ENCODE results near the gene FAM240A. TPM values are rescaled to one million over a fixed set of nuclear protein-coding genes. Genes with fewer than 3 reads are reported as not detected.

The FAM240A gene
- total and polyA plus RNA-seq, 2 donors (not counting 3 experiments of a cell fraction or from before 2014, with no cell fraction given) = not detected

- no peak for FAIRE-seq
- DNase-seq (ENCODE audit: low read depth, low spot score) = no peak
These were observed 42.9 kb downstream of the FAM240A start for GRCh38 chr3:46655271-46655670.

More at GRCh38 chr3:46655271-46655670, 42.9 kb downstream of the FAM240A start:
- no peak overlapping the region for H2AFZ ChIP-seq (ENCODE audit: low read depth, low read length)
- CTCF ChIA-PET = no interaction called here
- TF ChIP-seq POLR2A (IDR thresholded peaks at IDR 0.05; ENCODE audit: low read depth, low read length) (no peak), FOS (IDR thresholded peaks at IDR 0.05; ENCODE audit: borderline replicate concordance, insufficient read depth, low read length) (no peak), GATA2 (IDR thresholded peaks at IDR 0.05; ENCODE audit: insufficient read depth, insufficient read length, low read depth, low read length) (no peak), JUN (IDR thresholded peaks at IDR 0.05; ENCODE audit: borderline replicate concordance, insufficient read depth, insufficient read length, low read depth) (no peak), POLR2AphosphoS5 (IDR thresholded peaks at IDR 0.05; ENCODE audit: insufficient read depth, low read depth, low read length) (no peak), MYC (IDR thresholded peaks at IDR 0.05; ENCODE audit: low read depth, low read length) (no peak), EZH2 (IDR thresholded peaks at IDR 0.05; ENCODE audit: borderline replicate concordance, low read depth, low read length, severe bottlenecking) (no peak), CTCF (IDR thresholded peaks at IDR 0.05; ENCODE audit: extremely low read depth in 1 of 2, insufficient read depth in 1 of 2, low read depth in 1 of 2, low read length in 2 of 2) (no peak)
- TF ChIP-seq, protein P1, sequence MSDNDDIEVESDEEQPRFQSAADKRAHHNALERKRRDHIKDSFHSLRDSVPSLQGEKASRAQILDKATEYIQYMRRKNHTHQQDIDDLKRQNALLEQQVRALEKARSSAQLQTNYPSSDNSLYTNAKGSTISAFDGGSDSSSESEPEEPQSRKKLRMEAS (IDR thresholded peaks at IDR 0.05; ENCODE audit: insufficient read depth, insufficient read length) = no peak
- no peak overlapping the region for H3K9ac ChIP-seq (replicated peaks; ENCODE audit: extremely low read depth, insufficient read depth, low read length)
- no peak overlapping the region for H3K4me3 ChIP-seq (replicated peaks in 1 of 3; ENCODE audit: insufficient read depth in 1 of 3, low read depth in 1 of 3, low read length in 3 of 3)
- H4K20me1 ChIP-seq (replicated peaks; ENCODE audit: control insufficient read depth, extremely low read depth, insufficient read depth, low read length) = no peaks in the 10 kb centered on the region
- intact Hi-C loops (cut with micrococcal nuclease) = no loop called here
- no peak overlapping the region for H3K27ac ChIP-seq (ENCODE audit: insufficient read depth, low read depth, low read length)
- peaks cover under 1 to 7% of the 10 kb centered on the region in 2 experiments for H3K27me3 ChIP-seq (ENCODE audit: control insufficient read depth in 2 of 2, insufficient read depth in 2 of 2, low read length in 2 of 2)
- dilution Hi-C loops (cut with MboI; ENCODE audit: extremely low pct_ligation_motif_present, low sequenced_read_pairs) = no loop called here
- no peak overlapping the region for H3K4me2 ChIP-seq (ENCODE audit: insufficient read depth, low read length)
- H3K36me3 ChIP-seq (ENCODE audit: control insufficient read depth in 2 of 2, extremely low read depth in 1 of 2, insufficient read depth in 2 of 2, low read length in 2 of 2) = no peaks in the 10 kb centered on the region
- H3K4me1 ChIP-seq (ENCODE audit: control insufficient read depth, extremely low read depth, insufficient read depth, low read length) = no peaks in the 10 kb centered on the region
- H3K9me1 ChIP-seq (replicated peaks; ENCODE audit: control insufficient read depth, extremely low read depth, insufficient read depth, low read length) = no peaks in the 10 kb centered on the region
- BruUV-seq (replicated peaks) = no TSS peak
- POLR2A ChIA-PET = no interaction called here
- no peaks in the 10 kb centered on the region for H3K9me3 ChIP-seq (replicated peaks; ENCODE audit: control insufficient read depth, insufficient read depth, low read length)
- no peaks in the 10 kb centered on the region for H3K79me2 ChIP-seq (ENCODE audit: control insufficient read depth, insufficient read depth, low read length)

Data from endothelial cell of umbilical vein (primary cell).